Measurements from ENCODE around the gene BICD1.

BICD1 gene

GRCh38 chr12:32211900-32212156, 105.2 kb downstream of the BICD1 start:
- TF ChIP-seq, protein P1, sequence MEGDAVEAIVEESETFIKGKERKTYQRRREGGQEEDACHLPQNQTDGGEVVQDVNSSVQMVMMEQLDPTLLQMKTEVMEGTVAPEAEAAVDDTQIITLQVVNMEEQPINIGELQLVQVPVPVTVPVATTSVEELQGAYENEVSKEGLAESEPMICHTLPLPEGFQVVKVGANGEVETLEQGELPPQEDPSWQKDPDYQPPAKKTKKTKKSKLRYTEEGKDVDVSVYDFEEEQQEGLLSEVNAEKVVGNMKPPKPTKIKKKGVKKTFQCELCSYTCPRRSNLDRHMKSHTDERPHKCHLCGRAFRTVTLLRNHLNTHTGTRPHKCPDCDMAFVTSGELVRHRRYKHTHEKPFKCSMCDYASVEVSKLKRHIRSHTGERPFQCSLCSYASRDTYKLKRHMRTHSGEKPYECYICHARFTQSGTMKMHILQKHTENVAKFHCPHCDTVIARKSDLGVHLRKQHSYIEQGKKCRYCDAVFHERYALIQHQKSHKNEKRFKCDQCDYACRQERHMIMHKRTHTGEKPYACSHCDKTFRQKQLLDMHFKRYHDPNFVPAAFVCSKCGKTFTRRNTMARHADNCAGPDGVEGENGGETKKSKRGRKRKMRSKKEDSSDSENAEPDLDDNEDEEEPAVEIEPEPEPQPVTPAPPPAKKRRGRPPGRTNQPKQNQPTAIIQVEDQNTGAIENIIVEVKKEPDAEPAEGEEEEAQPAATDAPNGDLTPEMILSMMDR (IDR thresholded peaks at IDR 0.05; ENCODE audit: extremely low read depth, insufficient read depth, missing control alignments), result no peak
- no peak for DNase-seq (ENCODE audit: low spot score)
- in situ Hi-C loops (cut with MboI; ENCODE audit: low pct_unique_long_range_greater_than_20kb, low sequenced_read_pairs, unreplicated experiment), result no loop called here

DNA sequence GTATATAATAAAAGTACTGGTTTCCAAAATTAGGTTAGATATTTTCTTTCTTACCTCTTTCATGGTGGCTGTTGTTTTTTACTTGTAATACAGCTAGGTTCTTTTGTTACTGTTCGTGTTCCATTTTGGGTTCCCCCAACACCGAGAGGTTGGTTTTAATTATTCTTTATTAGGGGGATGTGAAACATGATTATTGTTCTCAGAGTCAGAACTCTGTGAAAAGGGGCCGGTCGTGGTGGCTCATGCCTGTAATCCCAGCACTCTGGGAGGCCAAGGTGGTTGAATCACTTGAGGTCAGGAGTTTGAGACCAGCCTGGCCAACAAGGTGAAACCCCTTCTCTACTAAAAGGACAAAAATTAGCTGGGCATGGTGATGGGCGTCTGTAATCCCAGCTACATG, 108.1 kb downstream of the BICD1 start:
- TF ChIP-seq, protein P1 (IDR thresholded peaks at IDR 0.05; ENCODE audit: extremely low read depth, insufficient read depth, missing control alignments), result no peak
- DNase-seq (ENCODE audit: low spot score), result no peak
- in situ Hi-C loops (cut with MboI; ENCODE audit: low pct_unique_long_range_greater_than_20kb, low sequenced_read_pairs, unreplicated experiment), result no loop called here

- in situ Hi-C loops (cut with MboI; ENCODE audit: low pct_unique_long_range_greater_than_20kb, low sequenced_read_pairs, unreplicated experiment), result no loop called here
- no peak for DNase-seq (ENCODE audit: low spot score)
- TF ChIP-seq, protein P1 (IDR thresholded peaks at IDR 0.05; ENCODE audit: extremely low read depth, insufficient read depth, missing control alignments), result no peak
Observed at GRCh38 chr12:32217354-32218310, 111.0 kb downstream of the BICD1 start.

DNA sequence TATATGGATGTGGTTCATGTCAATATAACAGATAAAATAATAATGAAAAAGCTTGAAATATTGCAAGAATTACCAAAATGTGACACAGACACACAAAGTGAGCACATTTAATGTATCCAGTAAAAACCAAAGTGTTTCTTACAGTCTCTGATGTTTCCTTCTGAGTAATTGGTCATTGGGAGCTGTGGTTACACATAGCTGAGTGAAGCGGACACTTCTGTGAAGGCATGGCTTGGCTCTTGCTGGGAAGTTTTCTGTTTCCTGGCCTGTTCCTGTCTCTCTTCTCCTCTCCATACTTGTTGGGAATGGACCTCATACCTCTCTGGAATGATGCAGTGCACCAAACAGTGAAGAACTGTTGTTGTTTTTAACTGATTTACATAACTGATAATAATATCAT, 117.3 kb downstream of the BICD1 start:
- TF ChIP-seq, protein P1 (IDR thresholded peaks at IDR 0.05; ENCODE audit: extremely low read depth, insufficient read depth, missing control alignments), result no peak
- in situ Hi-C loops (cut with MboI; ENCODE audit: low pct_unique_long_range_greater_than_20kb, low sequenced_read_pairs, unreplicated experiment), result no loop called here
- no peak for DNase-seq (ENCODE audit: low spot score)

- TF ChIP-seq, protein P1 (IDR thresholded peaks at IDR 0.05; ENCODE audit: extremely low read depth, insufficient read depth, missing control alignments), result no peak
- no peak for DNase-seq (ENCODE audit: low spot score)
- in situ Hi-C loops (cut with MboI; ENCODE audit: low pct_unique_long_range_greater_than_20kb, low sequenced_read_pairs, unreplicated experiment), result no loop called here
Observed at GRCh38 chr12:32226768-32227167, 120.1 kb downstream of the BICD1 start.

GRCh38 chr12:32229971-32230612, 123.4 kb downstream of the BICD1 start:
- DNase-seq (ENCODE audit: low spot score), result no peak

More at GRCh38 chr12:32229971-32230612, 123.4 kb downstream of the BICD1 start:
- in situ Hi-C loops (cut with MboI; ENCODE audit: low pct_unique_long_range_greater_than_20kb, low sequenced_read_pairs, unreplicated experiment), result no loop called here
- TF ChIP-seq, protein P1 (IDR thresholded peaks at IDR 0.05; ENCODE audit: extremely low read depth, insufficient read depth, missing control alignments), result no peak
